ENCODE results near the gene SPN.
"Not testable (repeated sequence)": the region's sequence is repeated elsewhere in the genome, so short reads cannot be mapped to it uniquely, and the experiment has no call there.

GRCh38 chr16:29614691-29615314 is 48.2 kb upstream of the SPN start:
- TF ChIP-seq, protein P1, sequence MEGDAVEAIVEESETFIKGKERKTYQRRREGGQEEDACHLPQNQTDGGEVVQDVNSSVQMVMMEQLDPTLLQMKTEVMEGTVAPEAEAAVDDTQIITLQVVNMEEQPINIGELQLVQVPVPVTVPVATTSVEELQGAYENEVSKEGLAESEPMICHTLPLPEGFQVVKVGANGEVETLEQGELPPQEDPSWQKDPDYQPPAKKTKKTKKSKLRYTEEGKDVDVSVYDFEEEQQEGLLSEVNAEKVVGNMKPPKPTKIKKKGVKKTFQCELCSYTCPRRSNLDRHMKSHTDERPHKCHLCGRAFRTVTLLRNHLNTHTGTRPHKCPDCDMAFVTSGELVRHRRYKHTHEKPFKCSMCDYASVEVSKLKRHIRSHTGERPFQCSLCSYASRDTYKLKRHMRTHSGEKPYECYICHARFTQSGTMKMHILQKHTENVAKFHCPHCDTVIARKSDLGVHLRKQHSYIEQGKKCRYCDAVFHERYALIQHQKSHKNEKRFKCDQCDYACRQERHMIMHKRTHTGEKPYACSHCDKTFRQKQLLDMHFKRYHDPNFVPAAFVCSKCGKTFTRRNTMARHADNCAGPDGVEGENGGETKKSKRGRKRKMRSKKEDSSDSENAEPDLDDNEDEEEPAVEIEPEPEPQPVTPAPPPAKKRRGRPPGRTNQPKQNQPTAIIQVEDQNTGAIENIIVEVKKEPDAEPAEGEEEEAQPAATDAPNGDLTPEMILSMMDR (tag by site-specific recombination; IDR thresholded peaks at IDR 0.05), result not testable (repeated sequence)
- not testable (repeated sequence) for TF ChIP-seq MEIS1 (CRISPR knock-in tag; IDR thresholded peaks at IDR 0.05; ENCODE audit: borderline replicate concordance); ZSCAN30 (tag by site-specific recombination; IDR thresholded peaks at IDR 0.05); ZNF140 (tag by site-specific recombination; IDR thresholded peaks at IDR 0.05)
